Left ventricle myocardium inferior (tissue), 1 donor: ENCODE measurements around the gene GRB10. TPM values are rescaled to one million over a fixed set of nuclear protein-coding genes. Genes with fewer than 3 reads are reported as not detected.

Experiments used
- DNase-seq: peaks from one replicate; pipeline ENCODE4 v3.0.0-alpha.2; 2020
- H3K27ac ChIP-seq: fragments of 200-600 bp; replicated peaks from 2 replicates; pipeline ENCODE4 v1.8.0; 2021
- H3K27me3 ChIP-seq: fragments of 200-600 bp; 2 replicates; pipeline ENCODE4 v1.8.0; 2021; ENCODE audit warnings: low read depth
- H3K36me3 ChIP-seq: fragments of 200-600 bp; 2 replicates; pipeline ENCODE4 v1.8.0; 2021
- H3K4me1 ChIP-seq: fragments of 200-600 bp; 2 replicates; pipeline ENCODE4 v1.8.0; 2021
- H3K4me3 ChIP-seq: fragments of 200-600 bp; 2 replicates; pipeline ENCODE4 v1.8.0; 2021; ENCODE audit warnings: mild to moderate bottlenecking, moderate library complexity
- H3K9me3 ChIP-seq: fragments of 200-600 bp; replicated peaks from 2 replicates; pipeline ENCODE4 v1.8.0; 2021
- intact Hi-C: fragments of 100-400 bp; cut with micrococcal nuclease; formaldehyde crosslinking; loops from one replicate; pipeline ENCODE4 v1.11.0; 2022
- total RNA-seq: library from RNA; stranded (reverse); fragmentation: NEBNext Ultra II Directional; extraction: Animal tissue kit (Norgen Biotek cat#: 25700); gene quantifications from one replicate; pipeline ENCODE4 v1.2.1, GENCODE V29; 2021
- TF ChIP-seq, protein P1 (sequence below): fragments of 200-600 bp; IDR thresholded peaks from 2 replicates; pipeline ENCODE4 v1.8.0; 2021; ENCODE audit warnings: antibody characterized with exemption, mild to moderate bottlenecking, borderline replicate concordance
- donor health status: DM: no; HTN: yes; CAD: no; lungs with severe emphysema.

The GRB10 gene
- total RNA-seq, 1 donor from 2014 or later, result 40.6 TPM

DNA sequence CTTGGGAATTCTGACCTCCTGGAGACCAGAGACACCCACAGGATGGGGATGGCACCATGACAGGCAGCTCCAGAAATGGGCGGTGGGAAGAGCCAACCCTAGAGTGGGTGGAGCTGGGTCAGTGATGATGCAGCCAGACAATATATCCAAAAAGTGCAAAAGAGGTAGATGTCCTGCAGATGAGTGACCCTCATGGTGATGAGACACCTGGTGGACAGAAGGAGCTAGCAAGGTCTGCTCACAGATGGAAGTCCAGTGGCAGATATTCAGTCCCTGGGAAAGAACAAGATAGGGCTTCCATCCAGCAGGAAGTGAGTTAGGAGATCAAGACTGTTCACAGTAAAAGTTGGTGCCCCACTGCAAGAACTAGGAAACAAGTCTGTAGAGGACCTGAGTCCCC is 19.2 kb upstream of the GRB10 start:
- no peaks in the 10 kb centered on the region for H3K27me3 ChIP-seq
- no peaks in the 10 kb centered on the region for H3K4me1 ChIP-seq
- TF ChIP-seq, protein P1, sequence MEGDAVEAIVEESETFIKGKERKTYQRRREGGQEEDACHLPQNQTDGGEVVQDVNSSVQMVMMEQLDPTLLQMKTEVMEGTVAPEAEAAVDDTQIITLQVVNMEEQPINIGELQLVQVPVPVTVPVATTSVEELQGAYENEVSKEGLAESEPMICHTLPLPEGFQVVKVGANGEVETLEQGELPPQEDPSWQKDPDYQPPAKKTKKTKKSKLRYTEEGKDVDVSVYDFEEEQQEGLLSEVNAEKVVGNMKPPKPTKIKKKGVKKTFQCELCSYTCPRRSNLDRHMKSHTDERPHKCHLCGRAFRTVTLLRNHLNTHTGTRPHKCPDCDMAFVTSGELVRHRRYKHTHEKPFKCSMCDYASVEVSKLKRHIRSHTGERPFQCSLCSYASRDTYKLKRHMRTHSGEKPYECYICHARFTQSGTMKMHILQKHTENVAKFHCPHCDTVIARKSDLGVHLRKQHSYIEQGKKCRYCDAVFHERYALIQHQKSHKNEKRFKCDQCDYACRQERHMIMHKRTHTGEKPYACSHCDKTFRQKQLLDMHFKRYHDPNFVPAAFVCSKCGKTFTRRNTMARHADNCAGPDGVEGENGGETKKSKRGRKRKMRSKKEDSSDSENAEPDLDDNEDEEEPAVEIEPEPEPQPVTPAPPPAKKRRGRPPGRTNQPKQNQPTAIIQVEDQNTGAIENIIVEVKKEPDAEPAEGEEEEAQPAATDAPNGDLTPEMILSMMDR, result no peak
- DNase-seq, result no peak
- H3K36me3 ChIP-seq, result no peaks in the 10 kb centered on the region
- intact Hi-C loops, result no loop called here
- H3K9me3 ChIP-seq, result peaks cover 8% of the 10 kb centered on the region
- H3K27ac ChIP-seq, result no peak overlapping the region
- no peak overlapping the region for H3K4me3 ChIP-seq

DNA sequence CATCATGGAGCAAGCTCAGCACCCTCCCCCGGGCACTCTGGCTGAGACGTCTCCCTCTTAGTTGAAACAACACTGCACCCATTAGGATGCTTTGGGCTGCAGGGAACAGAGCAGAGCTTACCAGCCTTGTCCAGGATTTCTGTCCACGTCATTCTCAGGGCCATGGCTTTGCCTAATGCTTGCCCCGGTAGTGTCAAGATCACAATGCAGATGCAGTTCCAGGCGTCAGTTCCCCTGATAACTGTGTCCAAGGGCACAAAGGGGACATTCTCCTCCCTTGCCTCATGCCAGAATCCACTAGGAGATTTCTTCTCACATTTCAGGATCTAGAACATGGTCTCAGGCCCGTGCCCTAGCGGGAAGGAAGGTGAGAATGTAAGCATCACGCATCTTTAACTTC is 17.2 kb upstream of the GRB10 start:
- Histone ChIP-seq H3K4me3 (no peak overlapping the region), H3K9me3 (peaks cover 8% of the 10 kb centered on the region), H3K4me1 (no peaks in the 10 kb centered on the region), H3K36me3 (no peaks in the 10 kb centered on the region), H3K27ac (no peak overlapping the region), H3K27me3 (no peaks in the 10 kb centered on the region)
- no peak for DNase-seq
- TF ChIP-seq, protein P1, result no peak
- intact Hi-C loops, result loop anchor here (10.0 kb wide), 1 partner anchor 155 kb away; no protein-coding TSS in a partner anchor

DNA sequence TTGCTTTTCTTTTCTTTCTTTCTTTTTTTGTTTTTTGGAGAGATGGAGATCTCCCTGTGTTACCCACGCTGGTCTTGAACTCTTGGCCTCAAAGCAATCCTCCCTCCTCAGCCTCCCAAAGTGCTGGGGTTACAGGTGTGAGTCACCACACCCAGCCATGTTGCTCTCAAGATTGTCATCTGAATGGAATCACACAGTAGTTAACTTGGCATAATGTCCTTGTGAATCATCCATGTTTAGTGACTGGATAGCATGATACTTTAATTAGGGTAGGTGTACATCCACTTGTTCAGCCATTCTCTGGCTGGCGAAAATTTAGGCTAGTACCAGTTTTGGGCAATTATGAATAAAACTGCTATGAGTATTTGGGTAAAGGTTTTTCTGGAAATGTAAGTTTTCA is 15.4 kb upstream of the GRB10 start:
- intact Hi-C loops, result loop anchor here (10.0 kb wide), 1 partner anchor 157 kb away; no protein-coding TSS in a partner anchor

DNA sequence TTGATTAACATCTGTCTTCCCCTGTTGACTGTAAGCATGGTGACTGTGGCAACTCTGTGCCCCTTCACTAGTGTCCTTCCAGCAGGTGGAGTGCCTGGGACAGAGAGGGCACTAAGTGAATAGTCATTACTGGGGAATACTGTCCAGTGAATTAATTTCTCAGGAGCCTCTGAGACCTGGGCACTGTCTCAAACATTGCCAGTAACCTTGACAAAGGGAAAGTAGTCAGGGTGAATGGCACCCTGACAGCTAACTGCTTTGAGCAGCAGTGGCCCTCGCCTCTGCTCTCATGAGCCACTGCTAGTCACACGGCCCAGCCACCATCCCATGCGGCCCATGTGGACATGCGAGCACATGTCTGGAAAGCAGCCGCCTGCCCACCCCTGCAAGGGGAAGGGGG is 13.1 kb upstream of the GRB10 start:
- TF ChIP-seq, protein P1, result peak; percentile 27
- Histone ChIP-seq H3K36me3 (no peaks in the 10 kb centered on the region), H3K4me1 (peaks cover 21% of the 10 kb centered on the region), H3K9me3 (peaks cover 8% of the 10 kb centered on the region), H3K27ac (no peak overlapping the region), H3K4me3 (no peak overlapping the region), H3K27me3 (no peaks in the 10 kb centered on the region)
- no peak for DNase-seq
- intact Hi-C loops, result loop anchor here (10.0 kb wide), 1 partner anchor 159 kb away; no protein-coding TSS in a partner anchor

More for the DNA sequence above, 15.4 kb upstream of the GRB10 start:
- Histone ChIP-seq H3K4me3 (no peak overlapping the region), H3K27ac (no peak overlapping the region), H3K36me3 (no peaks in the 10 kb centered on the region), H3K9me3 (peaks cover 8% of the 10 kb centered on the region), H3K27me3 (no peaks in the 10 kb centered on the region), H3K4me1 (peaks cover 3% of the 10 kb centered on the region)
- TF ChIP-seq, protein P1, result no peak
- DNase-seq, result no peak

DNA sequence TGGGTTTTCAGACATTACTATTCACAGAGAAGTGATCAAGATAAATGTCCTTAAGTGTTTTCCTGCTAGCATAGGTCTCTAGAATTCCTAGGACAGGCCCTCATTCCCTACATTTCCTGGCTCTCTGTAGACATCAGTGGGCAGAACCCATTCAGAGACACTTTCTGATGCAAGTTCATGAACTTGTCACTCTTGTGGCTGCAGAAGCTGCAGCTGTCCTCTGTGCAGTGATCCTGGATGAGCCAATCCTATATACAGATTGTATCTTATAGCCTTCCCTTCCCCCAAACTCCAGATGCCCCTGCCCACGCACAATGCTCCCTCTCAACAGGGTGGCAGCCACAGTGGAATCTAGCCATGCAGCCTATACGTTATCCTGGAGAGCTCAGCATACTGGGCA is 12.6 kb upstream of the GRB10 start:
- no peak overlapping the region for H3K27ac ChIP-seq
- peaks cover 26% of the 10 kb centered on the region for H3K4me1 ChIP-seq
- no peaks in the 10 kb centered on the region for H3K36me3 ChIP-seq
- intact Hi-C loops, result loop anchor here (10.0 kb wide), 1 partner anchor 160 kb away; no protein-coding TSS in a partner anchor
- peaks cover 8% of the 10 kb centered on the region for H3K9me3 ChIP-seq
- no peak for DNase-seq
- no peak overlapping the region for H3K4me3 ChIP-seq
- TF ChIP-seq, protein P1, result no peak
- H3K27me3 ChIP-seq, result no peaks in the 10 kb centered on the region
